SU-DHL-6 (cell line): ENCODE data around the gene TMED7.

Experiments
- H2AFZ ChIP-seq: fragments of 200-600 bp; sonication (generic); 2 replicates; pipeline ENCODE4 v1.6.1; 2014; ENCODE audit warnings: low read depth, mild to moderate bottlenecking, moderate library complexity, mixed read lengths, antibody characterized with exemption, low read length; ENCODE audit not compliant: severe bottlenecking
- H3F3A ChIP-seq: fragments of 200-600 bp; shearing (Covaris generic); 2 replicates; pipeline ENCODE4 v1.6.0; 2016; ENCODE audit warnings: antibody characterized with exemption, mild to moderate bottlenecking; ENCODE audit not compliant: insufficient read depth
- H3K27ac ChIP-seq: fragments of 200-600 bp; sonication (generic); 2 replicates; pipeline ENCODE4 v1.5.1; 2016; ENCODE audit warnings: low read depth, mild to moderate bottlenecking, low read length, moderate library complexity, mixed read lengths
- H3K27me3 ChIP-seq: fragments of 200-600 bp; sonication (generic), shearing (Covaris generic); 2 replicates; pipeline ENCODE4 v1.6.0; 2014; ENCODE audit warnings: mild to moderate bottlenecking, low read length
- H3K36me3 ChIP-seq: fragments of 200-600 bp; sonication (generic); 2 replicates; pipeline ENCODE4 v1.6.1; 2014; ENCODE audit warnings: mild to moderate bottlenecking, low read length, mixed read lengths
- H3K4me2 ChIP-seq: fragments of 300-600, 200-600 bp; shearing (Covaris generic), sonication (generic); 2 replicates; pipeline ENCODE4 v1.6.0; 2014; ENCODE audit warnings: low read length, low read depth, mild to moderate bottlenecking; ENCODE audit not compliant: poor library complexity, severe bottlenecking
- H3K4me3 ChIP-seq: fragments of 200-600 bp; sonication (generic); 2 replicates; pipeline ENCODE4 v1.5.1; 2014; ENCODE audit warnings: antibody characterized with exemption, low read length, mild to moderate bottlenecking, mixed read lengths; ENCODE audit not compliant: insufficient read depth, poor library complexity, severe bottlenecking
- H3K79me2 ChIP-seq: fragments of 200-600 bp; sonication (generic); 2 replicates; pipeline ENCODE4 v1.6.1; 2014; ENCODE audit warnings: mild to moderate bottlenecking, low read length, moderate library complexity; ENCODE audit not compliant: insufficient read depth
- H3K9ac ChIP-seq: fragments of 200-600 bp; sonication (generic); 2 replicates; pipeline ENCODE4 v1.7.0; 2014; ENCODE audit warnings: mild to moderate bottlenecking, low read length
- H3K9me2 ChIP-seq: fragments of 200-600 bp; sonication (generic); replicated peaks from 2 replicates; pipeline ENCODE4 v1.6.1; 2014; ENCODE audit warnings: low read length; ENCODE audit not compliant: insufficient read depth
- H3K9me3 ChIP-seq: fragments of 200-600 bp; sonication (generic); 2 replicates; pipeline ENCODE4 v1.6.1; 2014; ENCODE audit warnings: low read length, mixed read lengths; ENCODE audit not compliant: insufficient read depth
- H4K20me1 ChIP-seq: fragments of 200-600 bp; sonication (generic); 2 replicates; pipeline ENCODE4 v1.6.1; 2014; ENCODE audit warnings: low read depth, mild to moderate bottlenecking, antibody characterized with exemption, low read length, moderate library complexity, mixed read lengths
- EZH2phosphoT487 ChIP-seq: fragments of 200-600 bp; sonication (generic), shearing (Covaris generic); conservative IDR thresholded peaks from 2 replicates; pipeline ENCODE4 v1.6.1; 2018; ENCODE audit warnings: mild to moderate bottlenecking, antibody characterized with exemption, low read length, moderate library complexity, mixed read lengths
- TF ChIP-seq, protein P1 (sequence below): fragments of 200-600 bp; sonication (generic); IDR thresholded peaks from one replicate; pipeline ENCODE4 v1.5.1; 2017; ENCODE audit warnings: antibody characterized with exemption, mild to moderate bottlenecking, low read length, moderate library complexity; ENCODE audit not compliant: insufficient read depth, poor library complexity, severe bottlenecking

Gene TMED7

DNA sequence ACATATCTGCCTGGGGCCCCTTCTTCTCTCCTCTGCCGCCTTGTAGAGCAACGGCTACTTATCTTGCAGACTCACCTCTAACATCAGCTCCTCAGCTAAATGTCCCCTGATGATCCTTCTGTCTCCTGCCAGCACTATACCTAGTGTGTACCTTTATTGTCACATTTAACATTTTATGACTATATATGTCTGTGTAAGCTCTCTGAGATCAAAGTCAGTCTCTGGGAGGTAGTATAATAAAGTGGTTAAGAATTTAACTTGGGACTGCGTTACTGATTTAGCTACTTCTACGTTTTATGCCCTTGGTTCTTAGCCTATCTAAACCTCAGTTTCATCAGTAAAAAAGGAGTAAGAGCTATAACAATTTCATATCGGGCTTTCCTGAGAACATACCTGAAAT is 2.2 kb downstream of the TMED7 start:
- peak overlapping the region; percentile 86 for H3K9ac ChIP-seq
- no peak overlapping the region for H2AFZ ChIP-seq
- H3K9me2 ChIP-seq = no peaks in the 10 kb centered on the region
- no peaks in the 10 kb centered on the region; the same call in 1 of the 2 replicates for H3F3A ChIP-seq
- H3K27me3 ChIP-seq = no peaks in the 10 kb centered on the region
- H3K27ac ChIP-seq = peak overlapping the region; percentile 22; the same call in 1 of the 2 replicates
- peak overlapping the region; percentile 98 for H3K4me2 ChIP-seq
- peak overlapping the region; percentile 92 for H3K4me3 ChIP-seq
- no peaks in the 10 kb centered on the region for H3K9me3 ChIP-seq
- peaks cover 28% of the 10 kb centered on the region; the same call in 1 of the 2 replicates for H3K36me3 ChIP-seq
- peaks cover 66% of the 10 kb centered on the region for H3K79me2 ChIP-seq
- H4K20me1 ChIP-seq = peaks cover 13% of the 10 kb centered on the region; the same call in 1 of the 2 replicates
- no peak for TF ChIP-seq EZH2phosphoT487
- TF ChIP-seq, protein P1, sequence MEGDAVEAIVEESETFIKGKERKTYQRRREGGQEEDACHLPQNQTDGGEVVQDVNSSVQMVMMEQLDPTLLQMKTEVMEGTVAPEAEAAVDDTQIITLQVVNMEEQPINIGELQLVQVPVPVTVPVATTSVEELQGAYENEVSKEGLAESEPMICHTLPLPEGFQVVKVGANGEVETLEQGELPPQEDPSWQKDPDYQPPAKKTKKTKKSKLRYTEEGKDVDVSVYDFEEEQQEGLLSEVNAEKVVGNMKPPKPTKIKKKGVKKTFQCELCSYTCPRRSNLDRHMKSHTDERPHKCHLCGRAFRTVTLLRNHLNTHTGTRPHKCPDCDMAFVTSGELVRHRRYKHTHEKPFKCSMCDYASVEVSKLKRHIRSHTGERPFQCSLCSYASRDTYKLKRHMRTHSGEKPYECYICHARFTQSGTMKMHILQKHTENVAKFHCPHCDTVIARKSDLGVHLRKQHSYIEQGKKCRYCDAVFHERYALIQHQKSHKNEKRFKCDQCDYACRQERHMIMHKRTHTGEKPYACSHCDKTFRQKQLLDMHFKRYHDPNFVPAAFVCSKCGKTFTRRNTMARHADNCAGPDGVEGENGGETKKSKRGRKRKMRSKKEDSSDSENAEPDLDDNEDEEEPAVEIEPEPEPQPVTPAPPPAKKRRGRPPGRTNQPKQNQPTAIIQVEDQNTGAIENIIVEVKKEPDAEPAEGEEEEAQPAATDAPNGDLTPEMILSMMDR = no peak

DNA sequence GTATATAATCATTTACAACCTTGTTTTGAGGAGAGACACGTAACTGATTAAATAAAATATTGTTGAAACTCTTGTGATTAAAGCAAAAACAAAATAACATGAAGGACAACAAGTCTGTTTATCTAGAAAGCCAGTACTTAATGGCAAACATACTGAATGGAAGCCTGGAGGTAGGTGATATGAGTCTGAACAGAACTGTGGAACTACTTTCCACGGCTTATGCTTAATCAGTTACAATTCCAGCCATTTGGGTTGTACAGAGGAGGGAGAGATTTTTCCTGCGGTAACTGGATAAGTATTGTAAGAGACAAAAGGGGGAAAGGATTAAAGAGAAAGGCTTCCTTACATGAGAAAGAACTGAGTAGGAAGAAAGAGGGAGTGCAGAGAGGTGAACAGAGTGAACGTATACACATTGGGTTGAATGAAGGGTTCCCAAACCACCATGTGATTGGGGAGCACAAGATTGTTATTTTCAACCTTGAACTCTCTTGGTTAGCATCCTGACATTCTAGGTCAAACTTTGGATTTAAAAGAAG is 4.4 kb downstream of the TMED7 start:
- H2AFZ ChIP-seq = no peak overlapping the region
- peaks cover 63% of the 10 kb centered on the region for H3K79me2 ChIP-seq
- H3K36me3 ChIP-seq = peaks cover 30% of the 10 kb centered on the region; the same call in 1 of the 2 replicates
- H3K9me3 ChIP-seq = no peaks in the 10 kb centered on the region
- no peak overlapping the region for H3K4me2 ChIP-seq
- no peak for TF ChIP-seq EZH2phosphoT487
- TF ChIP-seq, protein P1 = no peak
- H3K27ac ChIP-seq = no peak overlapping the region
- H3K9me2 ChIP-seq = no peaks in the 10 kb centered on the region
- no peak overlapping the region for H3K9ac ChIP-seq
- H3K27me3 ChIP-seq = no peaks in the 10 kb centered on the region
- H3F3A ChIP-seq = no peaks in the 10 kb centered on the region; the same call in 1 of the 2 replicates
- no peak overlapping the region for H3K4me3 ChIP-seq
- H4K20me1 ChIP-seq = peaks cover 13% of the 10 kb centered on the region; the same call in 1 of the 2 replicates

DNA sequence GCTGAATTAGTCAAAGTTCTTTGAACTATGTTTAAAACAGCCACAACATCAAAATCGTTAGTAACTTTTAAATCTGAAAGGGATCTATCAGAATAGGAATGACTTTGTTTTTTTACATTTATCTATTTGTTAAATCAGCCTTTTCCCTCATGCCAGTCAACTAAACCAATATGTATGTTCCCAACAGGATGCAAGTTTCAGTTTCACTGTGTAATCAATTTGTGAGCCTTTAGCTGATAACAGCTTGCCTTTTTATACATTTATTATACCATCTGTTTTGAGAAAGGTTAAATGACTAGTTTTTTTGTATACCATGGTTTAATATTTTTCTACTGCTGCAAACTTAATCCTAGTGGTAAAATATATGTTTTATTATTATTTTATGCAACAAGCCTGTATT is 8.9 kb downstream of the TMED7 start:
- Histone ChIP-seq H3K9me3 (no peaks in the 10 kb centered on the region), H3K9me2 (no peaks in the 10 kb centered on the region), H3F3A (no peaks in the 10 kb centered on the region), H3K9ac (no peak overlapping the region), H3K27me3 (no peaks in the 10 kb centered on the region), H3K36me3 (peaks cover 66% of the 10 kb centered on the region; the same call in 1 of the 2 replicates), H3K4me3 (no peak overlapping the region), H4K20me1 (peaks cover under 1% of the 10 kb centered on the region; the same call in 1 of the 2 replicates), H3K4me2 (no peak overlapping the region), H3K27ac (no peak overlapping the region), H2AFZ (no peak overlapping the region), H3K79me2 (peaks cover 36% of the 10 kb centered on the region)
- TF ChIP-seq, protein P1 = no peak
- no peak for TF ChIP-seq EZH2phosphoT487
